Gastroesophageal sphincter (tissue), 4 donors: ENCODE results near the gene N4BP2. TPM values are rescaled to one million over a fixed set of nuclear protein-coding genes. Genes with fewer than 3 reads are reported as not detected.

Source experiments
- ATAC-seq: fragments of 150-250 bp; one replicate; pipeline ENCODE4 v1.9.1; 2016; ENCODE audit warnings: mild to moderate bottlenecking, moderate library complexity
- H3K27ac ChIP-seq, 4 donors: fragments of 200-600 bp; sonication (generic) in 3 of 4; 1 replicate in 3 of 4; 2 replicates in 1 of 4; pipeline ENCODE4 v1.5.1; 2016 to 2019
- H3K27me3 ChIP-seq: fragments of 200-600 bp; sonication (generic); one replicate; pipeline ENCODE4 v1.5.1; 2019
- H3K36me3 ChIP-seq, 2 donors: fragments of 200-600 bp; sonication (generic); one replicate each; pipeline ENCODE4 v1.5.1; 2019; ENCODE audit warnings: control low read depth in 1 of 2
- H3K4me1 ChIP-seq, 3 donors: fragments of 200-600 bp; sonication (generic); 1 replicate in 2 of 3; 2 replicates in 1 of 3; pipeline ENCODE4 v1.5.1; 2016 to 2019; ENCODE audit warnings: control low read depth in 2 of 3
- H3K4me3 ChIP-seq, 2 donors: fragments of 200-600 bp; sonication (generic); one replicate each; pipeline ENCODE4 v1.5.1; 2019; ENCODE audit warnings: mild to moderate bottlenecking in 1 of 2, moderate library complexity in 1 of 2
- H3K9me3 ChIP-seq, 3 donors: fragments of 200-600 bp; sonication (generic); one replicate each; pipeline ENCODE4 v1.5.1; 2017 to 2019; ENCODE audit warnings: control low read depth in 2 of 3
- EP300 ChIP-seq: sonication (generic); formaldehyde crosslinking; IDR thresholded peaks from one replicate; pipeline ENCODE4 v1.6.1; 2017; ENCODE audit warnings: antibody characterized with exemption, mild to moderate bottlenecking
- POLR2A ChIP-seq, 2 donors: fragments of 450-650 bp; IDR thresholded peaks; one replicate each; pipeline ENCODE4 v1.6.1; 2017; ENCODE audit warnings: antibody characterized with exemption in 2 of 2, mild to moderate bottlenecking in 2 of 2, moderate library complexity in 1 of 2
- POLR2AphosphoS5 ChIP-seq: sonication (generic); formaldehyde crosslinking; IDR thresholded peaks from one replicate; pipeline ENCODE4 v1.6.1; 2017; ENCODE audit warnings: antibody characterized with exemption
- WGBS, 2 donors: methylation state at CpG; one replicate each; pipeline ENCODE4 v1.1.5; 2018; ENCODE audit warnings: low coverage in 1 of 2; 5-methylcytosine and 5-hydroxymethylcytosine counted together
- total RNA-seq, 4 donors: library from RNA; depleted of rRNA; stranded (reverse); fragments of >200 nt; gene quantifications; one replicate each; pipeline ENCODE4 v1.1.0, GENCODE V29; 2016
- TF ChIP-seq, protein P1 (sequence below), 4 experiments: fragments of 200-600 bp in 2 of 4; fragments of 450-650 bp in 2 of 4; sonication (generic) in 1 of 4; IDR thresholded peaks; one replicate each; pipeline ENCODE4 v1.5.1; 2017 to 2019; ENCODE audit warnings: antibody characterized with exemption in 4 of 4, mild to moderate bottlenecking in 2 of 4, moderate library complexity in 2 of 4

The N4BP2 gene
- total RNA-seq, 4 donors from 2014 or later, result 5.3 to 14.5 (median 7.3) TPM

DNA sequence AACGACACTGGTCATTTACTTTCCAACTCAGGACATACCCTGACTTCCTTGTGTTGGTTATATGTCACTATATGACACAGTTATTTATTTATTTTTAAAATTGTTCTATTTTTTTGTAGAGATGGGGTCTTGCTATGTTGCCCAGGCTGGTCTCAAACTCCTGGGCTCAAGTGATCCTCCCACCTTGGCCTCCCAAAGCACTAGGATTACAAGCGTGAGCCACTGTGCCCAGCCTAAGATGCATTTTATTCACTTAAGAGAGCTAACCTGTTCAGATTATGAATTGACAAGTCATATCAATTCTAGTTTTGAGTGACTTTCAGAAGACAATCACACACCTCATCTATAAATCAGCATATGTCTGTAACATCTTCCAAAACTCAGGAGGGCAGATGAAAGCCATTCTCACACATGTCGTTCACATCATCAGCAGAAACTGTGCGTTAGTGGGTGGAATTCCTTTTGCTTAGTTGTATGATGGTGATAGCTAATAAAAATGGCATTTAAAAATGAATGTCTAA lies 130.8 kb downstream of the N4BP2 start:
- Histone ChIP-seq H3K27me3 (no peaks in the 10 kb centered on the region), H3K4me1 (no peaks in the 10 kb centered on the region), H3K27ac (no peak overlapping the region), H3K36me3 (no peaks in the 10 kb centered on the region), H3K9me3 (no peaks in the 10 kb centered on the region), H3K4me3 (no peak overlapping the region)
- no peak for ATAC-seq
- TF ChIP-seq, protein P1, sequence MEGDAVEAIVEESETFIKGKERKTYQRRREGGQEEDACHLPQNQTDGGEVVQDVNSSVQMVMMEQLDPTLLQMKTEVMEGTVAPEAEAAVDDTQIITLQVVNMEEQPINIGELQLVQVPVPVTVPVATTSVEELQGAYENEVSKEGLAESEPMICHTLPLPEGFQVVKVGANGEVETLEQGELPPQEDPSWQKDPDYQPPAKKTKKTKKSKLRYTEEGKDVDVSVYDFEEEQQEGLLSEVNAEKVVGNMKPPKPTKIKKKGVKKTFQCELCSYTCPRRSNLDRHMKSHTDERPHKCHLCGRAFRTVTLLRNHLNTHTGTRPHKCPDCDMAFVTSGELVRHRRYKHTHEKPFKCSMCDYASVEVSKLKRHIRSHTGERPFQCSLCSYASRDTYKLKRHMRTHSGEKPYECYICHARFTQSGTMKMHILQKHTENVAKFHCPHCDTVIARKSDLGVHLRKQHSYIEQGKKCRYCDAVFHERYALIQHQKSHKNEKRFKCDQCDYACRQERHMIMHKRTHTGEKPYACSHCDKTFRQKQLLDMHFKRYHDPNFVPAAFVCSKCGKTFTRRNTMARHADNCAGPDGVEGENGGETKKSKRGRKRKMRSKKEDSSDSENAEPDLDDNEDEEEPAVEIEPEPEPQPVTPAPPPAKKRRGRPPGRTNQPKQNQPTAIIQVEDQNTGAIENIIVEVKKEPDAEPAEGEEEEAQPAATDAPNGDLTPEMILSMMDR (IDR thresholded peaks at IDR 0.05), result no peak
- 85 to 88% methylated on average over 3 to 4 of the region's 4 CpGs for WGBS, 2 donors

DNA sequence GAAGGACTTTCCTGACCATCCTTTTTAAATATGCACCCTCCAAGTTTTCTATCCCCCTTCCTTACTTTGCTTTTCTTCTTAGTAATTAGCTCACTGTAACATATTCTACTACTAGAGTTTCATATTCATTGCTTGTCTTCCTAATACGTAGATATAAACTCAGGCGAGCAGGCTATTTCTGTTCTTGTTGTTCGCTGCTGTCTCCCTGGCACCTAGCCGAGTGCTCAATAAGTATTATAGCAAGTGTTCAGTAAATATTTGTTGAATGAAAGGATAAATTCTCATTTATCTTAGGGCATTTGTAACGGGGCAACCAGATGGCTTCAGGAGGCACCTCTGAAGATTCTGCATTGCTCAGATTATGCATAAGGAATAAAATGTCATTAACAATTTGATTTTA lies 133.4 kb downstream of the N4BP2 start:
- 2 to 33% methylated on average over 5 of the region's 5 CpGs for WGBS, 2 donors
- ATAC-seq, result no peak

DNA sequence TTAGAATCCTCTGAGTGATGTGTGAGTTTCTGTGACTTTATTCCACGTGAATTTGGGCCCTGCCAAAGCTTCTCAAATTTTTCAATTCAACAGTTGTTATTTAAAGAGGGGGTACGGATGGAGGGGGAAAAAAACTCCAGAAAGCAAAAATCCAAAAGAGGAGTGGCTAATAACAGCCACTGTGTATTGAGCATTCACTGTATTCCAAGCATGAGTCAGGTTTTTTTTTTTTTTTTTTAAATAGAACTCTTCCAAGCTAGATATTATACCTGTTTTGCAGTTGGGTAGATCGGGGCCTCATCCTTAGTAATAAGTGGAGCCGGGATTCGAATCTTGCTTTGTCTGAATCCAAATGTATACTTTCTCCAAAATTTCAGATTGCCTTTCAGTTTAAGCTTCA lies 133.8 kb downstream of the N4BP2 start:
- ATAC-seq, result no peak
- 66 to 68% methylated on average over 5 of the region's 5 CpGs for WGBS, 2 donors
- no peak overlapping the region for H3K27ac ChIP-seq
- H3K9me3 ChIP-seq, result no peaks in the 10 kb centered on the region
- no peaks in the 10 kb centered on the region for H3K27me3 ChIP-seq
- no peaks in the 10 kb centered on the region for H3K4me1 ChIP-seq
- no peaks in the 10 kb centered on the region for H3K36me3 ChIP-seq
- H3K4me3 ChIP-seq, result no peak overlapping the region
- TF ChIP-seq, protein P1 (IDR thresholded peaks at IDR 0.05), result no peak
- TF ChIP-seq POLR2A (IDR thresholded peaks at IDR 0.05) (no peak), POLR2AphosphoS5 (no peak), EP300 (no peak)

More for the DNA sequence above, 133.4 kb downstream of the N4BP2 start:
- no peaks in the 10 kb centered on the region for H3K27me3 ChIP-seq
- H3K4me1 ChIP-seq, result no peaks in the 10 kb centered on the region
- no peak overlapping the region for H3K27ac ChIP-seq
- H3K4me3 ChIP-seq, result no peak overlapping the region
- TF ChIP-seq POLR2A (IDR thresholded peaks at IDR 0.05), result no peak
- TF ChIP-seq, protein P1 (IDR thresholded peaks at IDR 0.05), result no peak
- TF ChIP-seq POLR2AphosphoS5, result no peak
- no peak for TF ChIP-seq EP300
- no peaks in the 10 kb centered on the region for H3K36me3 ChIP-seq
- H3K9me3 ChIP-seq, result no peaks in the 10 kb centered on the region

DNA sequence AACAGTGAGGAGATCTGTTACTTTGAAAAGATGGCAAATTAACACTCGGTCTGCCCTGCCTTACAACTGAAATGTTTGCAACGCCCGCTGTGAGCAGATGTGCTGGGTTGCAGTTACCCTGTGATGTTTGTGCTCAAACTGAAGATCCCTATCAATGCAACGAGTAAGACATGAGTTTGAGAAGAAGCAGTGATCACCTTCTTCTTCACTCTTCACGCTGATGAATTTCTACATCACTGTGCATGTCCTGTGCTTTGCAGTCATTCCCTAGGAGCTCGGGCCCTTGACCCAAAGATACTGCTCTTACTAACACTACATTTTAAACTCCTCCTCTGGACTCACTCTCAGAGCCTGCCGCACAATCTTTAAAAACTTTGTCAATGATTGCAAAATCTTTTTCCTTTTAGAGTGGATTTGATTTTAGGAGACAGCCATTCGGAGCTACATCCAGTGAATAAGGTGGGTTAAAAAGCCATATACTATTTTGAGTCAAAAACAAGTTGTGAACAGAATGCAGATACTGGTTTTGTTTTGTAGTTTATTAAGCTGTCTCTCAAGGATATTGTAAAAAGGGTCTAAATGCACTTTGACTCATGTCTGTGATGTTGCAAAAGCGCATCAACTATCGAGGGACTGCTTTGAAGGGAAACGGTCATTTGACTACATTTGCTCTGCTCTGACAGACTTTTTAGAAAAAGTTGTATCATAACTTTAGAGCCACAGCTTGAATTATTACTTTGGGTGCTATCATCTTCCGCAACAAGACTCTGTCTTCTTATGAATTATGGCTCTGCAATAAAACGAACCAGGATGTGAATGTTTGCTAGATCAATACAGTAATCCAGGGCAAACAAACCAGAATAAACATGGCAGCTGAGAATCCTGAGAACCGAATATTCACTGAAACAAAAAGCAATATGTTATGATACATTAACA lies 134.5 kb downstream of the N4BP2 start:
- H3K27ac ChIP-seq, result no peak overlapping the region
- ATAC-seq, result no peak
- 69 to 87% methylated on average over 13 to 14 of the region's 14 CpGs for WGBS, 2 donors

More for the DNA sequence above, 134.5 kb downstream of the N4BP2 start:
- H3K9me3 ChIP-seq, result no peaks in the 10 kb centered on the region
- H3K4me1 ChIP-seq, result no peaks in the 10 kb centered on the region
- H3K36me3 ChIP-seq, result no peaks in the 10 kb centered on the region
- TF ChIP-seq, protein P1 (IDR thresholded peaks at IDR 0.05), result no peak
- TF ChIP-seq POLR2AphosphoS5 (no peak), EP300 (no peak), POLR2A (IDR thresholded peaks at IDR 0.05) (no peak)
- H3K4me3 ChIP-seq, result no peak overlapping the region
- no peaks in the 10 kb centered on the region for H3K27me3 ChIP-seq
